Neutrophil (primary cell): Measurements from ENCODE around the gene IER5L.

Source experiments
- H3K27ac ChIP-seq: fragments of 200-600 bp; sonication (generic); 2 replicates; pipeline ENCODE4 v1.5.1; 2016; ENCODE audit warnings: mild to moderate bottlenecking, moderate library complexity
- H3K27me3 ChIP-seq: fragments of 200-600 bp; sonication (generic); 2 replicates; pipeline ENCODE4 v1.6.0; 2016; ENCODE audit warnings: mild to moderate bottlenecking
- H3K36me3 ChIP-seq: fragments of 200-600 bp; sonication (generic); 2 replicates; pipeline ENCODE4 v1.5.1; 2017
- H3K4me1 ChIP-seq, 2 experiments: fragments of 200-600 bp in 1 of 2; sonication (generic) in 1 of 2; 1 replicate in 1 of 2; 2 replicates in 1 of 2; pipeline versions ENCODE4 v1.5.1 to v1.6.1; 2013 to 2016; ENCODE audit warnings: low read depth in 1 of 2, low read length in 1 of 2, mild to moderate bottlenecking in 1 of 2, moderate library complexity in 1 of 2; ENCODE audit not compliant: control insufficient read depth in 1 of 2, insufficient read depth in 1 of 2
- H3K4me3 ChIP-seq, 2 experiments: fragments of 200-600 bp in 1 of 2; sonication (generic) in 1 of 2; 1 replicate in 1 of 2; 2 replicates in 1 of 2; pipeline ENCODE4 v1.5.1; 2013 to 2016; ENCODE audit warnings: low read depth in 1 of 2, low read length in 1 of 2, mild to moderate bottlenecking in 1 of 2, moderate library complexity in 1 of 2
- H3K9me3 ChIP-seq: fragments of 200-600 bp; sonication (generic); 2 replicates; pipeline ENCODE4 v1.5.1; 2016
- TF ChIP-seq, protein P1 (sequence below): fragments of 200-600 bp; sonication (generic); IDR thresholded peaks from 2 replicates; pipeline ENCODE4 v1.5.1; 2016; ENCODE audit warnings: antibody characterized with exemption

Gene IER5L

DNA sequence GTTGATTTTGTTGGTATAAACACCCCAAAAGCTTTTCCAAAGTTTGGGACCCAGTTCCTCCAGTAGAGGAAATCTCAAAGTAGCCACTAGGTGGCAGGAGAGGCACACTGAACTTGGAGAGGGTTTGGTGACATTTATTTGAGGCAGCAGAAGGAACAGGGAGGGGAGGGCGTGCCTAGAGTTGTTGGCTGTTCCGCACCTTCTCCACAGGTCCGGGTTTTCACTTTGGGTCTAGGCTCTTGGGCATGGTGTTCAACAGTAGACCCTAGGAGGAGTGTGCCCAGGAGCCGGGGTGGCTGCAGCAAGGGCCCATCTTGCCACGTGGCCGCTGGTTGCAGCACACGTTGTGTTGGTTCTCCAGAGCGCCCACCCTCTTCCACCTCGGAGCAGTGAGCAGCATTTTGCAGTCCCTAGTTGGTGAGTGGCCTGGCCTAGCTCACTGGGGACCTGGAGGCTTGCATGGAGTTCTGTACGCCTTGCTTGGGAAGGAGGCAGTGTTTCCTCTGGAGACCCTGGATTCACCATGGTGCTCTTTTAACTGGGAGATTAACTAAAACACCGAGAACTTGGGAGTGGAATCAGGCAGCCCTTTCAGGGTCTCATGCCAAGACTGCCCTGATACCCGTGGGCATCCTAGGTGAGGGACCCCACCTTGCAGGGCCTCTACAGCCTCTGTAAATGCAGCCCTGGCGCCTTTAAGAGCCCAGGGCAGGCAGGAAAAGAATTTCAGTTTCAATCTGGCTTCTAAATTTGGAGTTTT lies 38.6 kb downstream of the IER5L start:
- Histone ChIP-seq H3K36me3 (peaks cover 53% of the 10 kb centered on the region), H3K27ac (peak overlapping the region; percentile 68), H3K4me1 (peaks cover 26 to 28% of the 10 kb centered on the region in 2 experiments), H3K27me3 (no peaks in the 10 kb centered on the region), H3K4me3 (peak overlapping the region; percentile 14 to 19), H3K9me3 (no peaks in the 10 kb centered on the region)
- TF ChIP-seq, protein P1, sequence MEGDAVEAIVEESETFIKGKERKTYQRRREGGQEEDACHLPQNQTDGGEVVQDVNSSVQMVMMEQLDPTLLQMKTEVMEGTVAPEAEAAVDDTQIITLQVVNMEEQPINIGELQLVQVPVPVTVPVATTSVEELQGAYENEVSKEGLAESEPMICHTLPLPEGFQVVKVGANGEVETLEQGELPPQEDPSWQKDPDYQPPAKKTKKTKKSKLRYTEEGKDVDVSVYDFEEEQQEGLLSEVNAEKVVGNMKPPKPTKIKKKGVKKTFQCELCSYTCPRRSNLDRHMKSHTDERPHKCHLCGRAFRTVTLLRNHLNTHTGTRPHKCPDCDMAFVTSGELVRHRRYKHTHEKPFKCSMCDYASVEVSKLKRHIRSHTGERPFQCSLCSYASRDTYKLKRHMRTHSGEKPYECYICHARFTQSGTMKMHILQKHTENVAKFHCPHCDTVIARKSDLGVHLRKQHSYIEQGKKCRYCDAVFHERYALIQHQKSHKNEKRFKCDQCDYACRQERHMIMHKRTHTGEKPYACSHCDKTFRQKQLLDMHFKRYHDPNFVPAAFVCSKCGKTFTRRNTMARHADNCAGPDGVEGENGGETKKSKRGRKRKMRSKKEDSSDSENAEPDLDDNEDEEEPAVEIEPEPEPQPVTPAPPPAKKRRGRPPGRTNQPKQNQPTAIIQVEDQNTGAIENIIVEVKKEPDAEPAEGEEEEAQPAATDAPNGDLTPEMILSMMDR: peak; percentile 88

DNA sequence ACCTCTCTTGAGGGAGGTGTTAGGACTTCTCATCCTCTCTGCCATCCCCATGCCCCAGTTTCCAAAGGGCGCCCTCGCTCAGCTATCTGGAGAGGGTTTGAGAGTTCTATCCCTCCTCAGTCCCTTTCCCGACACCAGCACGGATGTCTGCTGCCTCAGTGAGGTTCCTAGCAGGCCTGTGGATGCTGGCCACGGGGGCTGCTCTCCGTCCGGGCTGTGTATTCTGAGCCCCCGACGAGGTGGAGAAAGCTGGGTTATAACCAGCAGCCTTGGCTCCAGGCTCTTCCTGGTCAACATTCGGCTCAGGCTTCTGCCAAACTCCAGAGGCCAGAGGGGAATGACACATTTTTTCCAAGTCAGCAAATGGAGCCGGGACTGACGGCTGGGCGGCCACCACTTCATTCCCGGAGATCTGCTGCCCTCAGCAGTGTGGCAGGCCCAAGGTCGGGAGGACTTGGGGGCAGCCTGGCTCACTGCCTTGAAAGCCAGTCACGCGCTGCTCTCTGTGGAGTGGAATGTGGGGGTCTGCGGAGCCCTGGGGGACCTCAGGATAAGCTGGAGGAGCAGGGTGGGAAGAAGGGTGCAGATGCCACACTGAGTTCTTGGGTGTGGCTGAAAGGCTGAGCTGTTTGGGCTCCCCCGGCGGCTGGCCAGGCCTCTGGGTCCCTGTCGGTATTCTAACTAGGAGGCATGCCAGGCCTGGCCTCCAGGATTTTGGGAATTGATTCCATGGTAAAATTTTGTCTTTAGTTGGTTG lies 39.4 kb downstream of the IER5L start:
- Histone ChIP-seq H3K27ac (no peak overlapping the region), H3K9me3 (no peaks in the 10 kb centered on the region), H3K4me1 (peaks cover 26 to 28% of the 10 kb centered on the region in 2 experiments), H3K27me3 (no peaks in the 10 kb centered on the region), H3K4me3 (no peak overlapping the region), H3K36me3 (peaks cover 51% of the 10 kb centered on the region)
- TF ChIP-seq, protein P1: no peak

DNA sequence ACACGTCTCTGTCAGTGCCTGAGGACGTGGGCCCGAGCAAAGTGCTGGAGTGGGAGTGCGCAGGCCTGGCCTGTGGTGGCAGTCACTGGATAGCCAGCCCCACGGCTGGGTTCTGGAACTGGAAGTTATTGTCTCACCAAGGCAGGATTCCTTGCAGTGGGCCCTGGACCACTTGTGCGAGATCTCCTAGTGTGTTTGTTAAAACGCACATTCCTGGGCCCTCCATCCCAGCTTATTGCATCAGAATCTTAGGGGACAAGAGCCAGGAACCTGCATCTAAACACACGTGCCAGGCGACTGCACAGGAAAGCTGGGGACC lies 40.0 kb downstream of the IER5L start:
- peaks cover 54% of the 10 kb centered on the region for H3K36me3 ChIP-seq
- no peak overlapping the region for H3K4me3 ChIP-seq
- no peaks in the 10 kb centered on the region for H3K27me3 ChIP-seq
- H3K27ac ChIP-seq: no peak overlapping the region
- TF ChIP-seq, protein P1: no peak
- H3K9me3 ChIP-seq: no peaks in the 10 kb centered on the region
- peaks cover 26 to 28% of the 10 kb centered on the region in 2 experiments for H3K4me1 ChIP-seq

DNA sequence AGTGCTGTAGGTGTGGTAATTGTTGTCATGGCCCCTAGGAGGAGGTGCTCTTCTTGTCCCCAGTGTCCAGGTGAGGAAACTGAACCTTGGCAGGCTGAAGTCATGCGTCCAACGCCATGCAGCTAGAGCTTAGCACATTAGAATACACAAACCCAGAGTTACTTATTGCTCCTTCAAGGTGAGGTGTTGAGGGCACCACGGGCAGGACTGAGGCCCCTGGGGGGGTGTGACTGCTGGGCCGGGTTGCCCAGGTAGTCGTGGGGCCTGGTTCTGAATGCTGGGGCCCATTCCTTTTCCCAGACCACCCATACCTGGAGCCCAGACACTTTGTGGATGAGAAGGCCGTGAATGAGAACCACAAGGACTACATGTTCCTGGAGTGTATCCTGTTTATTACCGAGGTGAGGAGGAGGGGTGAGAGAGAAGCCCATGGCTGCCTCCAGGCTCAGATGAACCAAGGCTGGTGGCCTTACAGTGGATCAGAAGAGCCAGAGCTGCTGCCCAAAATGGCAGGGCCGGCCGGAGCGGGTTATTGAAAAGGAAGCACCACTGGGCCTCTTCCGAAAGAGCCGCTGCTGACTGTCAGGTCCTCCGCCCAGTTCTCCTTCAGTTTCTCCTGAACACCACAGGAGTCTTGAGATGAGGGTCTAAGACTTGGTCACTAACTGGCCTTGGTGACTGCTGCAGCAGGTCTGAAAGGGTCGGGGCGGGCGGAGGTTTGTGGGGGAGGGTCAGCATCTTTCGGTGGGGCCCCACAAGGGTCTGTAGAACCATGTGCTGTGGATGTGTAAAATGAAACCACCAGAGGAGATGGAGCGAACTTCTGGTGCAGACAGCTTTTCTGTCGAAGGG lies 40.5 kb downstream of the IER5L start:
- Histone ChIP-seq H3K36me3 (peaks cover 56% of the 10 kb centered on the region), H3K27ac (no peak overlapping the region), H3K4me1 (peaks cover 26 to 28% of the 10 kb centered on the region in 2 experiments), H3K27me3 (no peaks in the 10 kb centered on the region), H3K4me3 (no peak overlapping the region), H3K9me3 (no peaks in the 10 kb centered on the region)
- TF ChIP-seq, protein P1: no peak

DNA sequence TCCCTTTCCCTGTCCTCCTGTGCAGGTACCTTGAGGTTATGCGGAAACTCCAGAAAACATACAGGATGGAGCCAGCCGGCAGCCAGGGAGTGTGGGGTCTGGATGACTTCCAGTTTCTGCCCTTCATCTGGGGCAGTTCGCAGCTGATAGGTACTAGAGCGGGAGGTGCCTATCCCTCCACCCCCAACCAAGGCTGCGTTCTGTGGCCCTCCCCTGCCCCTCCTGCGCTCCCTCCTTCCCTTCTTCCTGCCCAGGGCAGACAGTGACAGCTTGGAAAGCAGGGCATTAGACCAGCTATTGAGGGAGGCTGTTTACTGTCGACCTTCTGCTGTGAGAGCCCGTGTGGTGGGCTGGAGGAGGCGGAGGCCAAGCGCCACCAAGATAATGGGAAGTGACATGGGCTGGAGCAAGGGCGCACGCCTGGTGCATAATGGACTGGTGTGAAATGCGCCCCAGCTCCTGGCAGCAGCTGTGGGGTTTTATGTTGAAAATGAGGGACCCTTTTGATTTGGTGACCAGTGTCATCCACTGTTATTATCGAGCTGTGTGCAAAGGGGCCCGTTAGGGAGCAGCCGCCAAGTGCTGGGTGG lies 41.5 kb downstream of the IER5L start:
- peaks cover 56% of the 10 kb centered on the region for H3K36me3 ChIP-seq
- no peak overlapping the region for H3K27ac ChIP-seq
- no peaks in the 10 kb centered on the region for H3K27me3 ChIP-seq
- no peaks in the 10 kb centered on the region for H3K9me3 ChIP-seq
- no peak overlapping the region for H3K4me3 ChIP-seq
- H3K4me1 ChIP-seq: peaks cover 22 to 26% of the 10 kb centered on the region in 2 experiments
- TF ChIP-seq, protein P1: no peak
